ENCODE measurements around the gene LIPN.

- TF ChIP-seq POLR2AphosphoS5 (IDR thresholded peaks at IDR 0.05) (no peak), CTCF (IDR thresholded peaks at IDR 0.05 in 8 of 11, conservative IDR thresholded peaks at IDR 0.05 in 3 of 11) (no peak), POLR2A (IDR thresholded peaks at IDR 0.05) (no peak)
Observed at GRCh38 chr10:88827671-88828070, 67.9 kb downstream of the LIPN start.
